DOHH2 (cell line): ENCODE data around the gene ITPR2.

Source experiments
- H3F3A ChIP-seq: fragments of 200-600 bp; sonication (generic), shearing (Covaris generic); 2 replicates; pipeline ENCODE4 v1.6.0; 2016; ENCODE audit warnings: antibody characterized with exemption, mild to moderate bottlenecking; ENCODE audit not compliant: control insufficient read depth, insufficient read depth
- H3K27ac ChIP-seq: fragments of 200-600 bp; sonication (generic); 2 replicates; pipeline ENCODE4 v1.5.1; 2014; ENCODE audit warnings: low read depth, mild to moderate bottlenecking, low read length, moderate library complexity
- H3K27me3 ChIP-seq: fragments of 200-600 bp; sonication (generic); 2 replicates; pipeline ENCODE4 v1.6.1; 2014; ENCODE audit warnings: mild to moderate bottlenecking, low read length, mixed read lengths; ENCODE audit not compliant: control insufficient read depth
- H3K36me3 ChIP-seq: fragments of 200-600 bp; sonication (generic); 2 replicates; pipeline ENCODE4 v1.6.1; 2014; ENCODE audit warnings: mild to moderate bottlenecking, low read length, moderate library complexity, mixed read lengths; ENCODE audit not compliant: control insufficient read depth
- H3K4me1 ChIP-seq: fragments of 200-600 bp; sonication (generic); 2 replicates; pipeline ENCODE4 v1.6.1; 2014; ENCODE audit warnings: mild to moderate bottlenecking, low read length, mixed read lengths; ENCODE audit not compliant: control insufficient read depth
- H3K4me2 ChIP-seq: fragments of 200-600 bp; sonication (generic); 2 replicates; pipeline ENCODE4 v1.6.0; 2014; ENCODE audit warnings: mild to moderate bottlenecking, low read length, moderate library complexity
- H3K4me3 ChIP-seq: fragments of 200-600 bp; sonication (generic); 2 replicates; pipeline ENCODE4 v1.5.1; 2014; ENCODE audit warnings: mild to moderate bottlenecking, low read length, mixed read lengths
- H3K79me2 ChIP-seq: fragments of 200-600 bp; sonication (generic); 2 replicates; pipeline ENCODE4 v1.6.1; 2014; ENCODE audit warnings: mild to moderate bottlenecking, low read length, mixed read lengths; ENCODE audit not compliant: control insufficient read depth
- H3K9me2 ChIP-seq: fragments of 200-600 bp; sonication (generic); replicated peaks from 2 replicates; pipeline ENCODE4 v1.6.1; 2014; ENCODE audit warnings: mild to moderate bottlenecking, low read length, mixed read lengths; ENCODE audit not compliant: control insufficient read depth
- H3K9me3 ChIP-seq: fragments of 200-600 bp; sonication (generic); 2 replicates; pipeline ENCODE4 v1.6.1; 2014; ENCODE audit warnings: antibody characterized with exemption, low read length, mixed read lengths; ENCODE audit not compliant: control insufficient read depth, insufficient read depth
- H4K20me1 ChIP-seq: fragments of 200-600 bp; sonication (generic); 2 replicates; pipeline ENCODE4 v1.6.0; 2014; ENCODE audit warnings: low read depth, mild to moderate bottlenecking, antibody characterized with exemption, low read length, moderate library complexity; ENCODE audit not compliant: control insufficient read depth, insufficient read depth
- CTCF ChIP-seq: fragments of 200-600 bp; sonication (generic); IDR thresholded peaks from one replicate; pipeline ENCODE4 v1.5.1; 2014; ENCODE audit warnings: antibody characterized with exemption, mild to moderate bottlenecking, low read depth, low read length; ENCODE audit not compliant: poor library complexity, severe bottlenecking
- EZH2phosphoT487 ChIP-seq: fragments of 200-600 bp; sonication (generic); IDR thresholded peaks from 2 replicates; pipeline ENCODE4 v1.6.1; 2017; ENCODE audit warnings: borderline replicate concordance, mild to moderate bottlenecking, antibody characterized with exemption, low read length, moderate library complexity, mixed read lengths

ITPR2 gene

GRCh38 chr12:26808766-26809476, 24.1 kb downstream of the ITPR2 start:
- Histone ChIP-seq H3K9me3 (no peaks in the 10 kb centered on the region), H4K20me1 (no peaks in the 10 kb centered on the region), H3K4me2 (no peak overlapping the region), H3K9me2 (no peaks in the 10 kb centered on the region), H3K4me1 (no peaks in the 10 kb centered on the region), H3K79me2 (peaks cover 18% of the 10 kb centered on the region), H3F3A (no peaks in the 10 kb centered on the region), H3K27me3 (no peaks in the 10 kb centered on the region), H3K36me3 (no peaks in the 10 kb centered on the region; the same call in 1 of the 2 replicates), H3K4me3 (no peak overlapping the region), H3K27ac (no peak overlapping the region)
- TF ChIP-seq EZH2phosphoT487 (no peak), CTCF (no peak)

- no peaks in the 10 kb centered on the region for H4K20me1 ChIP-seq
- no peak overlapping the region for H3K4me3 ChIP-seq
- TF ChIP-seq EZH2phosphoT487 (no peak), CTCF (no peak)
- H3F3A ChIP-seq, result no peaks in the 10 kb centered on the region
- H3K9me2 ChIP-seq, result no peaks in the 10 kb centered on the region
- no peaks in the 10 kb centered on the region for H3K9me3 ChIP-seq
- no peak overlapping the region for H3K27ac ChIP-seq
- H3K4me2 ChIP-seq, result no peak overlapping the region
- peaks cover 21% of the 10 kb centered on the region for H3K79me2 ChIP-seq
- H3K27me3 ChIP-seq, result no peaks in the 10 kb centered on the region
- no peaks in the 10 kb centered on the region; the same call in 1 of the 2 replicates for H3K36me3 ChIP-seq
- no peaks in the 10 kb centered on the region for H3K4me1 ChIP-seq
These were observed 25.7 kb downstream of the ITPR2 start for GRCh38 chr12:26807292-26807691.

GRCh38 chr12:26806556-26806955, 26.4 kb downstream of the ITPR2 start:
- TF ChIP-seq CTCF, result no peak
- TF ChIP-seq EZH2phosphoT487, result no peak
- H3K4me3 ChIP-seq, result no peak overlapping the region
- H3K9me3 ChIP-seq, result no peaks in the 10 kb centered on the region
- no peak overlapping the region for H3K4me2 ChIP-seq
- H3F3A ChIP-seq, result no peaks in the 10 kb centered on the region
- no peaks in the 10 kb centered on the region for H4K20me1 ChIP-seq
- H3K27ac ChIP-seq, result no peak overlapping the region
- H3K27me3 ChIP-seq, result no peaks in the 10 kb centered on the region
- H3K9me2 ChIP-seq, result no peaks in the 10 kb centered on the region
- H3K36me3 ChIP-seq, result no peaks in the 10 kb centered on the region; the same call in 1 of the 2 replicates
- H3K4me1 ChIP-seq, result no peaks in the 10 kb centered on the region
- peaks cover 22% of the 10 kb centered on the region for H3K79me2 ChIP-seq
